NB4 (cell line): Measurements from ENCODE around the gene CDH1.

Experiments used
- MAX ChIP-seq: IDR thresholded peaks from 2 replicates; pipeline ENCODE4 v1.6.1; 2011; ENCODE audit warnings: low read depth, low read length
- MYC ChIP-seq: IDR thresholded peaks from 2 replicates; pipeline ENCODE4 v1.6.1; 2011; ENCODE audit warnings: low read depth, low read length
- POLR2A ChIP-seq: IDR thresholded peaks from 2 replicates; pipeline ENCODE4 v1.6.1; 2011; ENCODE audit warnings: mild to moderate bottlenecking; ENCODE audit not compliant: insufficient read length; ENCODE audit errors: extremely low read depth
- TF ChIP-seq, protein P1 (sequence below): IDR thresholded peaks from one replicate; pipeline ENCODE4 v1.5.1; 2012; ENCODE audit warnings: low read depth, low read length

- TF ChIP-seq, protein P1, sequence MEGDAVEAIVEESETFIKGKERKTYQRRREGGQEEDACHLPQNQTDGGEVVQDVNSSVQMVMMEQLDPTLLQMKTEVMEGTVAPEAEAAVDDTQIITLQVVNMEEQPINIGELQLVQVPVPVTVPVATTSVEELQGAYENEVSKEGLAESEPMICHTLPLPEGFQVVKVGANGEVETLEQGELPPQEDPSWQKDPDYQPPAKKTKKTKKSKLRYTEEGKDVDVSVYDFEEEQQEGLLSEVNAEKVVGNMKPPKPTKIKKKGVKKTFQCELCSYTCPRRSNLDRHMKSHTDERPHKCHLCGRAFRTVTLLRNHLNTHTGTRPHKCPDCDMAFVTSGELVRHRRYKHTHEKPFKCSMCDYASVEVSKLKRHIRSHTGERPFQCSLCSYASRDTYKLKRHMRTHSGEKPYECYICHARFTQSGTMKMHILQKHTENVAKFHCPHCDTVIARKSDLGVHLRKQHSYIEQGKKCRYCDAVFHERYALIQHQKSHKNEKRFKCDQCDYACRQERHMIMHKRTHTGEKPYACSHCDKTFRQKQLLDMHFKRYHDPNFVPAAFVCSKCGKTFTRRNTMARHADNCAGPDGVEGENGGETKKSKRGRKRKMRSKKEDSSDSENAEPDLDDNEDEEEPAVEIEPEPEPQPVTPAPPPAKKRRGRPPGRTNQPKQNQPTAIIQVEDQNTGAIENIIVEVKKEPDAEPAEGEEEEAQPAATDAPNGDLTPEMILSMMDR = no peak
- no peak for TF ChIP-seq POLR2A
- TF ChIP-seq MAX = no peak
- TF ChIP-seq MYC = no peak
These were observed 3.5 kb upstream of the CDH1 start for GRCh38 chr16:68733570-68733969.
